B cell (primary cell): ENCODE data around the gene LDB1. TPM values are rescaled to one million over a fixed set of nuclear protein-coding genes. Genes with fewer than 3 reads are reported as not detected.

Experiments
- ATAC-seq: fragments of 200-7000 bp; cut with Tn5 transposase; one replicate; pipeline ENCODE4 v1.10.0; 2021; ENCODE audit warnings: low read depth, mild to moderate bottlenecking, moderate number of reproducible peaks, moderate library complexity
- CTCF ChIA-PET: fragments of 350-600 bp; sonication (Branson Sonifier 250); formaldehyde crosslinking; loops from one replicate; lab custom pipeline; 2021; ENCODE audit warnings: antibody characterized with exemption, inconsistent platforms; lab: Charles Lee
- POLR2A ChIA-PET: fragments of 350-600 bp; sonication (Branson Sonifier 250); formaldehyde crosslinking; loops from one replicate; lab custom pipeline; 2021; ENCODE audit warnings: antibody characterized with exemption; lab: Charles Lee
- DNase-seq: peaks from one replicate; pipeline ENCODE4 v3.0.0; 2013
- H2AFZ ChIP-seq: 2 replicates; pipeline ENCODE4 v1.6.1; 2012; ENCODE audit warnings: mild to moderate bottlenecking, low read depth, low read length; ENCODE audit not compliant: insufficient read depth, poor library complexity, severe bottlenecking
- H3K27ac ChIP-seq, 2 donors: 1 replicate in 1 of 2; 2 replicates in 1 of 2; pipeline ENCODE4 v1.5.1; 2012 to 2013; ENCODE audit warnings: low read length in 2 of 2, mild to moderate bottlenecking in 2 of 2, moderate library complexity in 1 of 2
- H3K27me3 ChIP-seq, 4 experiments: fragments of 200-600 bp in 1 of 4; sonication (generic) in 1 of 4; replicated peaks in 1 of 4; 1 replicate in 2 of 4; 2 replicates in 2 of 4; pipeline versions ENCODE4 v1.6.1 to v1.7.0; 2013 to 2016; ENCODE audit warnings: low read length in 3 of 4, mild to moderate bottlenecking in 2 of 4, mixed read lengths in 1 of 4, moderate library complexity in 1 of 4; ENCODE audit not compliant: insufficient read depth in 4 of 4, control insufficient read depth in 3 of 4; ENCODE audit errors: control extremely low read depth in 1 of 4
- H3K36me3 ChIP-seq, 2 experiments: replicated peaks in 1 of 2; 1 replicate in 1 of 2; 2 replicates in 1 of 2; pipeline versions ENCODE4 v1.6.1 to v1.7.1; 2013; ENCODE audit warnings: low read length in 1 of 2; ENCODE audit not compliant: insufficient read depth in 2 of 2, control insufficient read depth in 1 of 2; ENCODE audit errors: control extremely low read depth in 1 of 2, extremely low read depth in 1 of 2
- H3K4me1 ChIP-seq, 2 donors: fragments of 200-600 bp in 1 of 2; sonication (generic) in 1 of 2; 1 replicate in 1 of 2; 2 replicates in 1 of 2; pipeline versions ENCODE4 v1.5.1 to v1.6.1; 2013 to 2017; ENCODE audit warnings: low read length in 2 of 2; ENCODE audit not compliant: control insufficient read depth in 2 of 2, insufficient read depth in 2 of 2
- H3K4me2 ChIP-seq: replicated peaks from 2 replicates; pipeline ENCODE3; 2012; ENCODE audit warnings: mild to moderate bottlenecking, low read depth, low read length; ENCODE audit not compliant: poor library complexity, severe bottlenecking
- H3K4me3 ChIP-seq, 5 experiments: fragments of 200-600 bp in 1 of 5; sonication (generic) in 1 of 5; 1 replicate in 3 of 5; 2 replicates in 2 of 5; pipeline versions ENCODE4 v1.5.1 to v1.7.0; 2011 to 2016; ENCODE audit warnings: low read length in 4 of 5, mild to moderate bottlenecking in 4 of 5, low read depth in 2 of 5, control low read depth in 1 of 5, moderate library complexity in 1 of 5; ENCODE audit not compliant: insufficient read depth in 1 of 5; ENCODE audit errors: control extremely low read depth in 1 of 5, extremely low read depth in 1 of 5
- H3K79me2 ChIP-seq: fragments of 200-600 bp; sonication (generic); one replicate; pipeline ENCODE4 v1.6.0; 2016; ENCODE audit warnings: low read length; ENCODE audit not compliant: control insufficient read depth, insufficient read depth
- H3K9ac ChIP-seq: fragments of 200-600 bp; sonication (generic); 2 replicates; pipeline ENCODE4 v1.6.1; 2017; ENCODE audit warnings: mild to moderate bottlenecking, low read length, moderate library complexity
- H3K9me3 ChIP-seq, 3 donors: one replicate each; pipeline versions ENCODE4 v1.6.1 to v1.7.1; 2013; ENCODE audit warnings: low read length in 2 of 3; ENCODE audit not compliant: control insufficient read depth in 2 of 3, insufficient read depth in 1 of 3; ENCODE audit errors: control extremely low read depth in 1 of 3
- H4K20me1 ChIP-seq: 2 replicates; pipeline ENCODE4 v1.6.0; 2012; ENCODE audit warnings: mild to moderate bottlenecking, low read length; ENCODE audit not compliant: insufficient read depth, control insufficient read depth, poor library complexity, severe bottlenecking
- H3K27ac Mint-ChIP-seq: one replicate; pipeline ENCODE4 v1.8.0; 2021; ENCODE audit warnings: mixed read lengths
- H3K27me3 Mint-ChIP-seq: one replicate; pipeline ENCODE4 v1.8.0; 2021; ENCODE audit warnings: mixed read lengths
- H3K4me1 Mint-ChIP-seq: one replicate; pipeline ENCODE4 v1.8.0; 2021; ENCODE audit warnings: mixed read lengths
- H3K4me3 Mint-ChIP-seq: one replicate; pipeline ENCODE4 v1.8.0; 2021; ENCODE audit warnings: mixed read lengths
- H3K9me3 Mint-ChIP-seq: one replicate; pipeline ENCODE4 v1.8.0; 2022; ENCODE audit warnings: mixed read lengths; ENCODE audit not compliant: insufficient read depth
- CTCF ChIP-seq: fragments of 200-600 bp; IDR thresholded peaks from one replicate; pipeline ENCODE4 v1.8.0; 2022; ENCODE audit warnings: antibody characterized with exemption, mild to moderate bottlenecking
- EZH2 ChIP-seq: IDR thresholded peaks from 2 replicates; pipeline ENCODE4 v1.6.1; 2012; ENCODE audit warnings: borderline replicate concordance, low read depth, mild to moderate bottlenecking, moderate library complexity, low read length; ENCODE audit not compliant: insufficient read depth, poor library complexity, severe bottlenecking
- WGBS: methylation state at CpG from one replicate; pipeline ENCODE4 v1.1.5; 2013; ENCODE audit warnings: missing lambda C conversion rate; ENCODE audit not compliant: insufficient coverage; 5-methylcytosine and 5-hydroxymethylcytosine counted together
- intact Hi-C: fragments of 100-400 bp; cut with micrococcal nuclease; formaldehyde crosslinking; loops from one replicate; pipeline ENCODE4 v1.10.0; 2022
- polyA plus RNA-seq: library from polyadenylated mRNA; depleted of rRNA; stranded (reverse); fragments of >200 nt; gene quantifications from 2 replicates; pipeline ENCODE4 v1.2.3, GENCODE V29; 2012
- total RNA-seq, 2 donors: library from RNA; stranded (reverse); fragments of 120-200 nt in 1 of 2; gene quantifications; 1 replicate in 1 of 2; 2 replicates in 1 of 2; pipeline versions ENCODE4 v1.2.3 to v1.2.4, GENCODE V29; 2013 to 2022

LDB1 gene
- total and polyA plus RNA-seq, 2 donors (not counting 1 experiment from before 2014, with no cell fraction given): 114 to 139 TPM

- Mint-ChIP-seq H3K9me3 (no peaks in the 10 kb centered on the region), H3K4me1 (peaks cover 62% of the 10 kb centered on the region), H3K27me3 (no peaks in the 10 kb centered on the region), H3K27ac (peak overlapping the region; percentile 91), H3K4me3 (peak overlapping the region; percentile 93)
- H3K27ac ChIP-seq: peak overlapping the region; percentile 87 to 94
- peak overlapping the region; percentile 93 for H3K4me2 ChIP-seq
- DNase-seq (peak; percentile 74), ATAC-seq (peak; percentile 18)
- under 1% methylated on average over 18 of the region's 22 CpGs for WGBS
- H4K20me1 ChIP-seq: peaks cover 18% of the 10 kb centered on the region
- H2AFZ ChIP-seq: peak overlapping the region; percentile 61
- no peaks in the 10 kb centered on the region for H3K36me3 ChIP-seq
- TF ChIP-seq EZH2 (no peak), CTCF (no peak)
- ChIA-PET CTCF (interaction anchor here (0.7 to 1.7 kb wide), 6 partner anchors 12 to 338 kb away, joined by 3 to 14 read pairs (median 4); partner anchors contain the start of genes ARMH3 and PPRC1), POLR2A (interaction anchor here (0.6 to 1.2 kb wide), 8 partner anchors 32 to 826 kb away, joined by 3 to 15 read pairs (median 4); partner anchors contain the start of gene NOLC1)
- H3K4me3 ChIP-seq: peak overlapping the region; percentile 57 to 95 (median 90)
- H3K4me1 ChIP-seq: peaks cover 49 to 60% of the 10 kb centered on the region in 2 donors
- peaks cover 64% of the 10 kb centered on the region for H3K79me2 ChIP-seq
- H3K9ac ChIP-seq: peak overlapping the region; percentile 94
- H3K27me3 ChIP-seq: no peaks in the 10 kb centered on the region
- no peaks in the 10 kb centered on the region for H3K9me3 ChIP-seq
- intact Hi-C loops: loop anchor here (1.0 to 5.0 kb wide), 6 partner anchors 13 to 525 kb away; partner anchors contain the start of genes HPS6, KCNIP2, NOLC1 and OGA
Measured at GRCh38 chr10:102119417-102120141, 589 bp downstream of the LDB1 start.
